ENCODE data around the gene PA2G4.
"Not testable (repeated sequence)": the region's sequence is repeated elsewhere in the genome, so short reads cannot be mapped to it uniquely, and the experiment has no call there.

The PA2G4 gene

GRCh38 chr12:56101045-56101444, 3.3 kb upstream of the PA2G4 start:
- DNase-seq: no peak

GRCh38 chr12:56102683-56103065, 1.7 kb upstream of the PA2G4 start:
- DNase-seq: no peak

DNA sequence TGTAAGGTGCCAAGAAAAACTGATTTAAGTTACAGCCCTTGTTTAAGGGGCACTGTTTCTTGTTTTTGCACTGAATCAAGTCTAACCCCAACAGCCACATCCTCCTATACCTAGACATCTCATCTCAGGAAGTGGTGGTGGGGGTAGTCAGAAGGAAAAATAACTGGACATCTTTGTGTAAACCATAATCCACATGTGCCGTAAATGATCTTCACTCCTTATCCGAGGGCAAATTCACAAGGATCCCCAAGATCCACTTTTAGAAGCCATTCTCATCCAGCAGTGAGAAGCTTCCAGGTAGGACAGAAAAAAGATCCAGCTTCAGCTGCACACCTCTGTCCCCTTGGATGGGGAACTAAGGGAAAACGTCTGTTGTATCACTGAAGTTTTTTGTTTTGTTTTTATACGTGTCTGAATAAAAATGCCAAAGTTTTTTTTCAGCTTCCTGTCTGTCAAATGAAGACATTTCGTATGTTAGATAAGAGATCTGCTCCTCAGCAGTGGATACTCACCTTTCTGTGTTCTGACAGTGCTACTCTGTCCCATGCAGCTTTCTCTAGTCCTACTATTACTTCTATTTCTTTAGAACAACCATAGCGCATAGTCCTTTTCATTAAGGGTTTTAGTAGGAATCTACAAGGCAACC, 1.2 kb upstream of the PA2G4 start:
- DNase-seq: no peak

- no peak for DNase-seq
Observed at GRCh38 chr12:56103823-56104108, 593 bp upstream of the PA2G4 start.

DNA sequence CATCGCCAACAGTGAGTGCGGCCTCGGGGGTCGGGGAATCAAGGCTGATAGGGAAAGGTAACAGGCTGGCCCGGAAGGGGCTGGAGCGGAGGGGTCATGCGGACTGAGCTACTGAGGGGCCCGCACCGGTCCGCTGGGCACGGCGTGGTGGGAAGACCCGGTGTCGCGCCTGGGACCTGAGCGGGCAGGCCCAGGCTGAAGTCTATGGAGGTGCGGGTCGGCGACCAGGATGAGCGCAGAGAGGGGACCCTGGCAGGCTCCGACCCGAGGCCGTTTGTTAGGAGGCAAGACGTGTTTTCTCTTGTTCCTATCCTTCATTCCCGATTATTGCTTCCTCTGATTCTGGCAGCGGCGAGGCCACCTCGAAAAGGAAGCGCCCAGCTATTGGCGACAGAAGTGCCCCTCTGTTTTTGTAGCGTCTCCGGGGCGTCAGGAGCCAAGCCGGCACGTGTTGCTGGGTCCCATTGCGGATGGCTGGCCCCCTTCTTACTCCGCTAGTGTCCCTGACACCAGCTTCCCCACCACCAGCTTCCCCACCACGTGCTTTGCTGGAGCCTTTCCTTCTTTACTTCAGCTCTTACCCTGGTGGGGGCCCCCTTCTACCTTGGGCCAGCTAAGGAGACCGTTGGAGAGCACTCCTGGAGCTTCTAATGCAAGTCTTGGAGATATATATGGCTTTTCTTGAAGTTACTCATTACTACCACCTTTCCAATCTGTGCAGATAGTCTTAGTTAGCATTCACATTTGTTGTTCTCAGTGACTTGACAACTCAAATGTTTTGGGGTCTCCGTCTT, 653 bp downstream of the PA2G4 start:
- DNase-seq: no peak

DNA sequence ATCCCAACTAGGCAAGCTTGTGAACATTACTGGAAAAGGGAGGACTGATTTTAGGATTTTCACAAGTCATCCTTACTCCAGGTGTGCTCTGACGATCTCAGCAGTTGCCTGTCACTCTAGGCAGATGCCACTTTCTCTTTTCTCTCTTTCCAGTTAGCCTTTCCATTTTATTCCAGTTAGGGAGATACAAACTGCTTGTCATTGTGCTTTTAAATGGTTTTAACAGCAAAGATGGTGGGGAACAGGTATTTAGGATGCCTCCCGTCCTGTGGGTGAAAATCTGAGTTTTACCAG, 1.2 kb downstream of the PA2G4 start:
- no peak for DNase-seq

- no peak for DNase-seq
Observed at GRCh38 chr12:56107242-56107641, 2.9 kb downstream of the PA2G4 start.

- DNase-seq: no peak
Observed at GRCh38 chr12:56110571-56110970, 6.2 kb downstream of the PA2G4 start.

DNA sequence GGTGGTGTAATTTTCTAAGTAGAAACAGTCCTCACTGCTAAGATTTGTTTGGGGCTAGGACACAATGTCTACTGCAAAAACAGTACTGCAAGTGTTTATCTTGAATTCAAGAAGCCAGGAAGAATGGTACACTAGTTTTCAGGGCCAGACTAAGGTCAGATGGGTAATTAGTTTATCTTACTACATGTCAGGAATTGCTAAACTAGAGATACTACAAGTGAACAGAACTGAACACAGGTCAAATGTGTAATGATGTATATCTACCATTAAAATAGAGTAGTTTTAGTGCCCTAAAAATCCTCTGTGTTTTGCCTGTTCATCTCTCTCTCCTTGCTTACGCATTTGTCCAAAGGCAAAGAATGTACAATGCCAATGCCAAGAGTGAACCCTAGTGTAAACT, 9.7 kb downstream of the PA2G4 start:
- DNase-seq: no peak

DNA sequence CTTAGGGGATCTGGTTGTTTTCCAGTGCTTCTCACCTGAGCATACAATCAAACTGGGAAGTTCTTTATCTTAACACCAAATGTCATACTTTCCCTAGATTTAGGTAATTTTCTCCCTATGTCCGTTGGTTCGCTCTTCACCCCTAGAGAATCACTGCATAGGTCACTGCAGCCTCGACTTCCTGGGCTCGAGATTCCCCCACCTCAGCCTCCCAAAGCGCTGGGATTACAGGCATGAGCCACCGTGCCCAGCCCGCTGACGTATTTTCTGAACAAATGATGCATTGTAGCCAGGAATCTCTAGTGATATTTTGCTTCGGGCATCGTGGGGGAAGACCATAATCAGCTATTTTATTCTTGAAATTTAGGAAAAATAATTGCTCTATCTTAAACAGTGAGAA, 11.0 kb downstream of the PA2G4 start:
- DNase-seq: no peak

GRCh38 chr12:56116267-56117081, 12.1 kb downstream of the PA2G4 start, which contains the start of gene RPL41:
TSS of gene RPL41 (plus strand) at chr12:56116633.
- peak; percentile 90 to 96 for DNase-seq

DNA sequence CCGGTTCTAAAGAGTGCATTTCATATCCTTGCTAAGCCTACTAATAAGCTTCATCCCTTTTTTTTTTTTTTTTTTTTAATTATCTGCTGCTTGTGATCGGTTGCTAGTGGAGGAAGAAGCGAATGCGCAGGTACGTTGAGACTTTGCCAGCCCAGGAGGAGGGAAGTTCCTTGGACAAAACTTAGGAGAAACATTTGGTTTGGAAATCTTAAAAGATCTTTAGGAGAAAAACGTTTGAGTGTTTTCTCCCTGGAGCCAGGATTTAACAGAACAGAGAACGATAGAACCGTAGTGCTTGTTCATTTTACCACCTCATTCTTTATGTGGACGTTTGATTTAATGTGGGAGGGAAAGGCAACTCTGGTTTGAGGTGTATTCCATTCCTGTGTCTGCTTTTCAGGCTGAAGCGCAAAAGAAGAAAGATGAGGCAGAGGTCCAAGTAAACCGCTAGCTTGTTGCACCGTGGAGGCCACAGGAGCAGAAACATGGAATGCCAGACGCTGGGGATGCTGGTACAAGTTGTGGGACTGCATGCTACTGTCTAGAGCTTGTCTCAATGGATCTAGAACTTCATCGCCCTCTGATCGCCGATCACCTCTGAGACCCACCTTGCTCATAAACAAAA, 12.8 kb downstream of the PA2G4 start:
- DNase-seq: not testable (repeated sequence)

GRCh38 chr12:56117778-56118687, 13.7 kb downstream of the PA2G4 start, which contains the start of gene ZC3H10:
TSS of gene ZC3H10 (plus strand) at chr12:56118266. CDS start at chr12:56120563, 2,297 bp downstream.
- DNase-seq: peak; percentile 94 to 97

GRCh38 chr12:56118688-56119357, 14.5 kb downstream of the PA2G4 start:
- no peak for DNase-seq

DNA sequence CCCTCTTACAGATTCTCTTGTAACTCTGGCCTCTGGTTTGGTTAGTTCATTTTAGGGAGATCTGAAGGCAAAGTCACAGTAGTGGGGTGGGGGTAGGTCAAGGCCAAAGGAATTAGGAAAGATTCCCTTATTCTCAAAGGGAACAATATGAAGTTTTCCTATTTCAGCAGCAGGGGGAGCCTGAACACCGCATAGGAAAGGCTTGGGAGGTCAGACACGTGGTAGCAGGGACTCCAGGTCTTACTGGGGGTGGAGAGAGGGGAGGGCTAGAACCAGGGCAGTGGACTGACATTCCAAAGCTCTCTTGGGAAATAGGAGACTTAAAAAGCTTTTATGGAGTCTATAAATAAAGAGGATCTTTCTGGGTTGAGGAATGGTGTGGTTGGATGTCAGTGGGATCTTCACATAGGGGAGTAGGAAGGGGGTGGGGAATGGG, 15.0 kb downstream of the PA2G4 start:
- DNase-seq: peak; percentile 46 to 60

GRCh38 chr12:56120158-56120846, 15.9 kb downstream of the PA2G4 start:
- DNase-seq: no peak

DNA sequence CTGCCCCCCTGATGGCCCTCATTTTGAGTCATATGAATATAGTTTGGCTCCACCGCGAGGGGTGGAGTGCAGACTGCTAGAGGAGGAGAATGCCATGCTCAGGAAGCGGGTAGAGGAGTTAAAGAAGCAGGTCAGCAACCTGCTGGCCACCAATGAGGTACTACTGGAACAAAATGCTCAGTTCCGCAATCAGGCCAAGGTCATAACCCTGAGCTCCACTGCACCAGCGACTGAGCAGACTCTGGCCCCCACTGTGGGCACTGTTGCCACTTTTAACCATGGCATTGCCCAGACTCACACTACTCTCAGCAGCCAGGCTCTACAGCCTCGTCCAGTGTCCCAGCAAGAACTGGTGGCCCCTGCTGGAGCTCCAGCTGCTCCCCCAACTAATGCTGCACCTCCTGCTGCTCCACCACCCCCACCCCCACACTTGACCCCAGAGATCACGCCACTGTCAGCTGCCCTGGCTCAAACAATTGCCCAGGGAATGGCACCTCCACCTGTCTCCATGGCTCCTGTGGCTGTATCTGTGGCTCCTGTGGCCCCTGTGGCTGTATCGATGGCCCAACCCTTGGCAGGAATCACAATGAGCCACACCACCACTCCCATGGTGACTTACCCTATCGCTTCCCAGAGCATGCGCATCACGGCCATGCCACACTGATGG, 17.0 kb downstream of the PA2G4 start:
- no peak for DNase-seq

DNA sequence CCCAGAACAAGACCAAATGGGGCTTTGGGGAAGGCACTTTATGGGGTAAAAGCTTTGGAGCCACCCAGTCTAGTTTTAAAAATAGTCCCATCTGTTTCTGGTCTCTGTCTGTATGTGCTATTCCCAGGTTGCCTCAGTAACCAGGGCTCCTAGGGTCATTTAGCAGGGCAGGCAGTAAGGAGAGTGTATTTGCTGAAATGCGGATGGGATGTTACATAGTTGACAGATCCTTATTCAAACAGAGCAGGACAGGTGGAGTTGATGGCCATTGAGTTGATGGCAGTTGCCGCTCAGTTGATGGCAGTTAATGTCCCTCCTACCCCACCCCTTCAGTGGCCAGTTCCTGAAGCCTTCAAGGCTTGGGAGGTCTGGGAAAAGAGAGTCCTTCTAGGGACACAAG, 18.3 kb downstream of the PA2G4 start:
- DNase-seq: no peak

GRCh38 chr12:56124133-56124532, 19.8 kb downstream of the PA2G4 start:
- no peak for DNase-seq

DNA sequence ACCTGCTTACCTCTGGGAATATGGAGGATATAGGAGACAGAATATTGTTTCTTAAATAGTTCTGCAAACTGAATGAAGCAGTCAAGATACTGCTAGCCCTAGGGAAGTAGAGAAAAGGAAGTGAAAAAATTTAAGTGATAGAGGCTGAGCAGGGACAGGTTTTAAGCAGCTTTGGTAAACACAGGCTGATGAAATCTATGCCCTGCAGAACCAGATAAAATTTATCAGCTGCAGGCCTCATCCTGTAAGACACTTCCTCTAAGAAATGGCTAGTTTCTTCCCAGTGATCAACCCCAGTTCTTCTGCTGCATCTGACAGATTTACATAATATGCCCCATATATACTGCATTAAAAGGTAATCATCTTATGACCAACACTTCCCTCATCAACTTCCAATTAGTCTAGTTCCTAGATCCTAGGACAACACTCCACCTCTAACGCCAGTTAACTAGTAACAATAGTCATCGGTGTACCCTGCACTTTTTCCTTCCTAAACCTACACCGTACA, 22.4 kb downstream of the PA2G4 start:
- no peak for DNase-seq
